Adrenal gland (tissue), 12 donors: ENCODE data around the gene SPATS2. TPM values are rescaled to one million over a fixed set of nuclear protein-coding genes. Genes with fewer than 3 reads are reported as not detected.

Experiments used
- DNase-seq, 7 donors: peaks; one replicate each; pipeline ENCODE4 v3.0.0-alpha.2; 2019 to 2020
- H3K27ac ChIP-seq, 5 donors: fragments of 200-600 bp; sonication (generic) in 4 of 5; 1 replicate in 3 of 5; 2 replicates in 2 of 5; pipeline versions ENCODE4 v1.5.1 to v1.8.0; 2016 to 2020; ENCODE audit warnings: mild to moderate bottlenecking in 1 of 5
- H3K27me3 ChIP-seq: fragments of 200-600 bp; 2 replicates; pipeline ENCODE4 v1.8.0; 2021
- H3K36me3 ChIP-seq, 2 donors: fragments of 200-600 bp; replicated peaks in 1 of 2; 1 replicate in 1 of 2; 2 replicates in 1 of 2; pipeline versions ENCODE4 v1.5.1 to v1.8.0; 2018 to 2022
- H3K4me1 ChIP-seq, 2 donors: fragments of 200-600 bp; replicated peaks in 1 of 2; 1 replicate in 1 of 2; 2 replicates in 1 of 2; pipeline versions ENCODE4 v1.5.1 to v1.8.0; 2018 to 2021
- H3K4me3 ChIP-seq, 4 donors: fragments of 200-600 bp; sonication (generic) in 3 of 4; one replicate each; pipeline ENCODE4 v1.5.1; 2016 to 2018
- H3K9me3 ChIP-seq, 3 donors: fragments of 200-600 bp; sonication (generic) in 1 of 3; replicated peaks in 1 of 3; 1 replicate in 2 of 3; 2 replicates in 1 of 3; pipeline versions ENCODE4 v1.5.1 to v1.8.0; 2016 to 2021
- POLR2A ChIP-seq, 2 donors: fragments of 450-650 bp; IDR thresholded peaks; one replicate each; pipeline ENCODE4 v1.6.1; 2017; ENCODE audit warnings: antibody characterized with exemption in 2 of 2, mild to moderate bottlenecking in 2 of 2, moderate library complexity in 1 of 2
- WGBS, 4 donors: extraction: QIAGEN DNeasy Blood & Tissue Kit in 2 of 4; methylation state at CpG; one replicate each; pipeline versions ENCODE4 v1.1.5 to v1.1.7; 2013 to 2017; 5-methylcytosine and 5-hydroxymethylcytosine counted together
- intact Hi-C, 2 donors: fragments of 100-400 bp; cut with DNase I; formaldehyde crosslinking; loops; one replicate each; pipeline versions ENCODE4 v1.14.1 to v1.15.0; 2022 to 2023
- polyA plus RNA-seq, 3 donors: library from polyadenylated mRNA; stranded (reverse); fragments of 200-250 nt in 2 of 3; fragments of 350-450 nt in 1 of 3; fragmentation: Illumina TruSeq in 1 of 3; extraction: RNeasy Lipid Tissue Mini Kit (QIAGEN cat#74804) in 1 of 3; gene quantifications; one replicate each; pipeline ENCODE4 v1.2.3, GENCODE V29; 2013 to 2014
- total RNA-seq, 9 donors: library from RNA; depleted of rRNA in 4 of 9; stranded (reverse); fragments of >200 nt in 4 of 9; fragments of 120-200 nt in 1 of 9; fragmentation: NEBNext Ultra II Directional in 1 of 9; extraction: Animal tissue kit (Norgen Biotek cat#: 25700) in 1 of 9; gene quantifications; one replicate each; pipeline versions ENCODE4 v1.1.0 to v1.2.4, GENCODE V29; 2013 to 2023
- TF ChIP-seq, protein P1 (sequence below), 6 experiments: fragments of 450-650 bp in 4 of 6; fragments of 200-600 bp in 2 of 6; sonication (generic) in 1 of 6; IDR thresholded peaks; 1 replicate in 5 of 6; 2 replicates in 1 of 6; pipeline versions ENCODE4 v1.5.1 to v1.8.0; 2016 to 2021; ENCODE audit warnings: antibody characterized with exemption in 6 of 6, mild to moderate bottlenecking in 2 of 6, moderate library complexity in 1 of 6
- donor health status: healthy with polysubstance abuse.
- donor health status: Bipolar disorder and iron deficiency.
- donor health status: DM: yes; HTN: yes; CAD: no.
- donor health status: DM: no; HTN: no; CAD: no.
- donor health status: DM: no; HTN: no; CAD: no.
- donor health status: DM: yes; HTN: yes; CAD: no.

Gene SPATS2
- total and polyA plus RNA-seq, 12 donors: 4.9 to 23.1 (median 15.1) TPM

DNA sequence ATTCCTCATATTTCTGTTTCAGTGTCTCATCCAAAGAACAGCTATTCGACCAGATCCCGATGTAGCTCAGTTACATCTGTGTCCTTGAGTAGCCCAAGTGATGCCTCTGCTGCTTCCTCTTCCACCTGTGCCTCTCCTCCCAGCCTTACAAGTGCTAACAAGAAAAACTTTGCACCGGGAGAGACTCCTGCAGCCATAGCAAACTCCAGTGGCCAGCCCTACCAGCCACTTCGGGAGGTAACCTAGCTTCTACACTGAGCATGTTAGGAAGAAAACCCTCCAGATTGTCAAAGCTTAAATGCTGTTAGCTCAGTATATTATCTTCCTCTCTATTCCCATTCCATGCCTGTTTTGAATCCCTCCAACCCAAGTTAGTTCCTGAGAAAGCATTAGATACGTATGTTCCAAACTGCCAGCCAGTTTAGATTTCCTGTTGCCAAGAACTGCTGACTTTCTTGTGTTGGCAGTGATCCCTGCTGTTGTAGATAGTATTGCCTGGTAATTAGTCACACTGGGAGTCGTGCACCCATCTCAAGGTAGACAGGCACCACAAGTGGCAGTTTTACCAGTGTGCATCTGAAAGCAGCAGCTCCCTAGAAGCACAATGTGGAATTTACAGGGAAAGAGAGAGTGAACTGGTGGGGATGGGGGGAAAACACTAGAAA is 157.5 kb downstream of the SPATS2 start:
- H3K4me1 ChIP-seq: no peaks in the 10 kb centered on the region
- intact Hi-C loops: no loop called here
- WGBS, 4 donors: 63 to 71% (median 69%) methylated on average over 6 of the region's 6 CpGs
- no peak overlapping the region for H3K4me3 ChIP-seq
- H3K27ac ChIP-seq: peak overlapping the region in 2 of 5 donors; percentile 18 to 24
- no peaks in the 10 kb centered on the region for H3K9me3 ChIP-seq
- no peaks in the 10 kb centered on the region for H3K27me3 ChIP-seq
- H3K36me3 ChIP-seq: peaks cover 0 to 26% of the 10 kb centered on the region in 2 donors
- peak in 3 of 7 donors; percentile 45 to 68 (median 54) for DNase-seq
- TF ChIP-seq, protein P1, sequence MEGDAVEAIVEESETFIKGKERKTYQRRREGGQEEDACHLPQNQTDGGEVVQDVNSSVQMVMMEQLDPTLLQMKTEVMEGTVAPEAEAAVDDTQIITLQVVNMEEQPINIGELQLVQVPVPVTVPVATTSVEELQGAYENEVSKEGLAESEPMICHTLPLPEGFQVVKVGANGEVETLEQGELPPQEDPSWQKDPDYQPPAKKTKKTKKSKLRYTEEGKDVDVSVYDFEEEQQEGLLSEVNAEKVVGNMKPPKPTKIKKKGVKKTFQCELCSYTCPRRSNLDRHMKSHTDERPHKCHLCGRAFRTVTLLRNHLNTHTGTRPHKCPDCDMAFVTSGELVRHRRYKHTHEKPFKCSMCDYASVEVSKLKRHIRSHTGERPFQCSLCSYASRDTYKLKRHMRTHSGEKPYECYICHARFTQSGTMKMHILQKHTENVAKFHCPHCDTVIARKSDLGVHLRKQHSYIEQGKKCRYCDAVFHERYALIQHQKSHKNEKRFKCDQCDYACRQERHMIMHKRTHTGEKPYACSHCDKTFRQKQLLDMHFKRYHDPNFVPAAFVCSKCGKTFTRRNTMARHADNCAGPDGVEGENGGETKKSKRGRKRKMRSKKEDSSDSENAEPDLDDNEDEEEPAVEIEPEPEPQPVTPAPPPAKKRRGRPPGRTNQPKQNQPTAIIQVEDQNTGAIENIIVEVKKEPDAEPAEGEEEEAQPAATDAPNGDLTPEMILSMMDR (IDR thresholded peaks at IDR 0.05): no peak
- no peak for TF ChIP-seq POLR2A (IDR thresholded peaks at IDR 0.05)

DNA sequence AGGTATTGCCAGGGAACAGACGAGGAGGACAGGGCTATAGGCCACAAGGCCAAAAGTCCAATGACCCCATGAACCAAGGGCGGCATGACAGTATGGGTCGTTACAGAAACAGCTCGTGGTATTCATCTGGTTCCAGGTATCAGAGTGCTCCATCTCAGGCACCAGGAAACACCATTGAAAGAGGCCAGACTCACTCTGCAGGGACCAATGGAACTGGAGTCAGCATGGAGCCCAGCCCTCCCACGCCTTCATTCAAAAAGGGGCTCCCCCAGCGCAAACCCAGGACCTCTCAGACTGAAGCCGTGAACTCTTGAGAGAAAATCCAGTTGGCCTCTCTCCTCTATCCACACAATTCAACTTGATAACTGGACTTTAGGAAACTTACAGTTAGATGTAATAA is 158.7 kb downstream of the SPATS2 start:
- Histone ChIP-seq H3K4me3 (no peak overlapping the region), H3K27ac (no peak overlapping the region), H3K4me1 (no peaks in the 10 kb centered on the region), H3K27me3 (no peaks in the 10 kb centered on the region), H3K36me3 (peaks cover 0 to 26% of the 10 kb centered on the region in 2 donors), H3K9me3 (no peaks in the 10 kb centered on the region)
- no peak for TF ChIP-seq POLR2A (IDR thresholded peaks at IDR 0.05)
- TF ChIP-seq, protein P1 (IDR thresholded peaks at IDR 0.05): no peak
- DNase-seq: no peak
- intact Hi-C loops: no loop called here
- WGBS, 4 donors: 92 to 97% (median 95%) methylated on average over 7 of the region's 7 CpGs

DNA sequence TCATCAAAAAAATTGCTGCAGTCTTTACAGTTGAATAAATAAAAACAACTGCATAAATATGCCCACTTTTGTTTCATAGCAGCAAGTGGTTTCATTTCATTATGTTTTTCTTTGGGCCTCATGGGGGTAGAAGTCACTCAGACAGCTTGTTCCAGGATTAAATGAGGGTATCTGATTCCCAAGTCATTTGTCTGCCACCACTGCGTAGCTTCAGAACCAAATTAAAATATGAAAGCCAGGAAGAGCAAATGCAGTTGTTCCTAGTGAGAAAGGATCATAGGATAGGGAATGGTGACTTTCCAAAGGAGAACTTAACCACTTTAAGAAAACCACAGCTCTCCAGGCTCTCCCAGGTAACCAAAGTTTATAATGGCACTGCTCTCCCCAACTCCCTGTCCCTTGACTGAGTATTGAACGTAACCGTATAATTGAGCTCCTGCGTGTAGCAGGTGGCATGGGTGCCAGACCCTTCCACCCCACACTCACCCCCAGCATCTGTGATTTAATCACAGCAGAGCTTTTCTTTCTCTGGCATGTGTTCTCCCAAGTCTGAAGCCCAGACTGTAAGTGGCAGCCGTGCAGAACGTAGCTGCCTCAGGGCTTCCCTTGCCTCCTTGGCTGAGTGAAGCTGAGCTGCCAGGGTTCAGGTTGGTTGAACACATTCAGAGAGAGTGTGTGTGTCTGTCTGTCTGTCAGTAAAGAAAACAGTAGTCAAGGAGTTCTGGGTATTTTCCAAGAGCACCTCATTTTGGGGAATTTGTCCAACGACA is 160.3 kb downstream of the SPATS2 start:
- intact Hi-C loops: no loop called here
- no peaks in the 10 kb centered on the region for H3K4me1 ChIP-seq
- 90 to 94% (median 93%) methylated on average over 7 of the region's 7 CpGs for WGBS, 4 donors
- DNase-seq: peak in 1 of 7 donors; percentile 36
- H3K27ac ChIP-seq: no peak overlapping the region
- H3K9me3 ChIP-seq: no peaks in the 10 kb centered on the region
- no peaks in the 10 kb centered on the region for H3K27me3 ChIP-seq
- no peak overlapping the region for H3K4me3 ChIP-seq
- H3K36me3 ChIP-seq: peaks cover 0 to 26% of the 10 kb centered on the region in 2 donors
- no peak for TF ChIP-seq POLR2A (IDR thresholded peaks at IDR 0.05)
- TF ChIP-seq, protein P1 (IDR thresholded peaks at IDR 0.05): no peak

DNA sequence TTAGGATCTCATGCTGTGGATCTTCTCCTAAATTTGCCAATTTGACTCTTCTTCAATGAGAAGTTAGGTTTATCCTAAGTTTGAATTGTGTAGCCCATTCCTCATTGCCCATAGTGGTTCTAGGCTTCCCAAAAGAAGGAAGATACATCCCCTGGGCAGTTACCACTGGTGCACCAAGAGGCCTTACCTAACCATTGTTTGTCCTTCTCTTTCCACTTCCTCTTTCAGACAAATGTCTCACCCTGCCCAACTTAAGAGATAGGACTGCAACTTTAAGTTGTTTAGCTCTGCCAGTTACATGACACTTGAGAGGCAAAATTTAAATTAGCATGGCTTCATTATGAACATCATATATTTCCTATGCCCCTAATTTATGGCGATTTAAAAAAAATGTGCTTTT is 162.2 kb downstream of the SPATS2 start:
- no peaks in the 10 kb centered on the region for H3K9me3 ChIP-seq
- WGBS, 4 donors: 70 to 90% (median 88%) methylated on average over 1 of the region's 1 CpG
- no peak overlapping the region for H3K27ac ChIP-seq
- no peak overlapping the region for H3K4me3 ChIP-seq
- H3K4me1 ChIP-seq: no peaks in the 10 kb centered on the region
- peaks cover 0 to 21% of the 10 kb centered on the region in 2 donors for H3K36me3 ChIP-seq
- no peaks in the 10 kb centered on the region for H3K27me3 ChIP-seq
- intact Hi-C loops: no loop called here
- no peak for TF ChIP-seq POLR2A (IDR thresholded peaks at IDR 0.05)
- TF ChIP-seq, protein P1 (IDR thresholded peaks at IDR 0.05): no peak
- no peak for DNase-seq
